ENCODE results near the gene EVX2. TPM values are rescaled to one million over a fixed set of nuclear protein-coding genes. Genes with fewer than 3 reads are reported as not detected.

Gene EVX2
- total and polyA plus RNA-seq, 9 of the 15 experiments (the other 6 are each of a cell fraction or from before 2014, with no cell fraction given) = not detected

GRCh38 chr2:176097820-176098365 is 14.1 kb upstream of the EVX2 start (continued):
- TF ChIP-seq, protein P1, sequence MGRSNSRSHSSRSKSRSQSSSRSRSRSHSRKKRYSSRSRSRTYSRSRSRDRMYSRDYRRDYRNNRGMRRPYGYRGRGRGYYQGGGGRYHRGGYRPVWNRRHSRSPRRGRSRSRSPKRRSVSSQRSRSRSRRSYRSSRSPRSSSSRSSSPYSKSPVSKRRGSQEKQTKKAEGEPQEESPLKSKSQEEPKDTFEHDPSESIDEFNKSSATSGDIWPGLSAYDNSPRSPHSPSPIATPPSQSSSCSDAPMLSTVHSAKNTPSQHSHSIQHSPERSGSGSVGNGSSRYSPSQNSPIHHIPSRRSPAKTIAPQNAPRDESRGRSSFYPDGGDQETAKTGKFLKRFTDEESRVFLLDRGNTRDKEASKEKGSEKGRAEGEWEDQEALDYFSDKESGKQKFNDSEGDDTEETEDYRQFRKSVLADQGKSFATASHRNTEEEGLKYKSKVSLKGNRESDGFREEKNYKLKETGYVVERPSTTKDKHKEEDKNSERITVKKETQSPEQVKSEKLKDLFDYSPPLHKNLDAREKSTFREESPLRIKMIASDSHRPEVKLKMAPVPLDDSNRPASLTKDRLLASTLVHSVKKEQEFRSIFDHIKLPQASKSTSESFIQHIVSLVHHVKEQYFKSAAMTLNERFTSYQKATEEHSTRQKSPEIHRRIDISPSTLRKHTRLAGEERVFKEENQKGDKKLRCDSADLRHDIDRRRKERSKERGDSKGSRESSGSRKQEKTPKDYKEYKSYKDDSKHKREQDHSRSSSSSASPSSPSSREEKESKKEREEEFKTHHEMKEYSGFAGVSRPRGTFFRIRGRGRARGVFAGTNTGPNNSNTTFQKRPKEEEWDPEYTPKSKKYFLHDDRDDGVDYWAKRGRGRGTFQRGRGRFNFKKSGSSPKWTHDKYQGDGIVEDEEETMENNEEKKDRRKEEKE (IDR thresholded peaks at IDR 0.05; ENCODE audit: borderline replicate concordance in 1 of 2, control insufficient read depth in 1 of 2, low read depth in 2 of 2, low read length in 1 of 2) = no peak
- TF ChIP-seq NFIC (IDR thresholded peaks at IDR 0.05) = no peak
- TF ChIP-seq RNF219 (CRISPR knock-in tag; IDR thresholded peaks at IDR 0.05) = no peak
- no peak for TF ChIP-seq TCF7L2 (IDR thresholded peaks at IDR 0.05; ENCODE audit: low read depth, low read length)
